B cell (primary cell): ENCODE measurements around the gene TSPYL1. TPM values are rescaled to one million over a fixed set of nuclear protein-coding genes. Genes with fewer than 3 reads are reported as not detected.

ENCODE experiments used
- ATAC-seq: fragments of 200-7000 bp; cut with Tn5 transposase; one replicate; pipeline ENCODE4 v1.10.0; 2021; ENCODE audit warnings: low read depth, mild to moderate bottlenecking, moderate number of reproducible peaks, moderate library complexity
- CTCF ChIA-PET: fragments of 350-600 bp; sonication (Branson Sonifier 250); formaldehyde crosslinking; loops from one replicate; lab custom pipeline; 2021; ENCODE audit warnings: antibody characterized with exemption, inconsistent platforms; lab: Charles Lee
- POLR2A ChIA-PET: fragments of 350-600 bp; sonication (Branson Sonifier 250); formaldehyde crosslinking; loops from one replicate; lab custom pipeline; 2021; ENCODE audit warnings: antibody characterized with exemption; lab: Charles Lee
- DNase-seq: peaks from one replicate; pipeline ENCODE4 v3.0.0; 2013
- H2AFZ ChIP-seq: 2 replicates; pipeline ENCODE4 v1.6.1; 2012; ENCODE audit warnings: mild to moderate bottlenecking, low read depth, low read length; ENCODE audit not compliant: insufficient read depth, poor library complexity, severe bottlenecking
- H3K27ac ChIP-seq, 2 donors: 1 replicate in 1 of 2; 2 replicates in 1 of 2; pipeline ENCODE4 v1.5.1; 2012 to 2013; ENCODE audit warnings: low read length in 2 of 2, mild to moderate bottlenecking in 2 of 2, moderate library complexity in 1 of 2
- H3K27me3 ChIP-seq, 4 experiments: fragments of 200-600 bp in 1 of 4; sonication (generic) in 1 of 4; replicated peaks in 1 of 4; 1 replicate in 2 of 4; 2 replicates in 2 of 4; pipeline versions ENCODE4 v1.6.1 to v1.7.0; 2013 to 2016; ENCODE audit warnings: low read length in 3 of 4, mild to moderate bottlenecking in 2 of 4, mixed read lengths in 1 of 4, moderate library complexity in 1 of 4; ENCODE audit not compliant: insufficient read depth in 4 of 4, control insufficient read depth in 3 of 4; ENCODE audit errors: control extremely low read depth in 1 of 4
- H3K36me3 ChIP-seq, 2 experiments: replicated peaks in 1 of 2; 1 replicate in 1 of 2; 2 replicates in 1 of 2; pipeline versions ENCODE4 v1.6.1 to v1.7.1; 2013; ENCODE audit warnings: low read length in 1 of 2; ENCODE audit not compliant: insufficient read depth in 2 of 2, control insufficient read depth in 1 of 2; ENCODE audit errors: control extremely low read depth in 1 of 2, extremely low read depth in 1 of 2
- H3K4me1 ChIP-seq, 2 donors: fragments of 200-600 bp in 1 of 2; sonication (generic) in 1 of 2; 1 replicate in 1 of 2; 2 replicates in 1 of 2; pipeline versions ENCODE4 v1.5.1 to v1.6.1; 2013 to 2017; ENCODE audit warnings: low read length in 2 of 2; ENCODE audit not compliant: control insufficient read depth in 2 of 2, insufficient read depth in 2 of 2
- H3K4me2 ChIP-seq: replicated peaks from 2 replicates; pipeline ENCODE3; 2012; ENCODE audit warnings: mild to moderate bottlenecking, low read depth, low read length; ENCODE audit not compliant: poor library complexity, severe bottlenecking
- H3K4me3 ChIP-seq, 5 experiments: fragments of 200-600 bp in 1 of 5; sonication (generic) in 1 of 5; 1 replicate in 3 of 5; 2 replicates in 2 of 5; pipeline versions ENCODE4 v1.5.1 to v1.7.0; 2011 to 2016; ENCODE audit warnings: low read length in 4 of 5, mild to moderate bottlenecking in 4 of 5, low read depth in 2 of 5, control low read depth in 1 of 5, moderate library complexity in 1 of 5; ENCODE audit not compliant: insufficient read depth in 1 of 5; ENCODE audit errors: control extremely low read depth in 1 of 5, extremely low read depth in 1 of 5
- H3K79me2 ChIP-seq: fragments of 200-600 bp; sonication (generic); one replicate; pipeline ENCODE4 v1.6.0; 2016; ENCODE audit warnings: low read length; ENCODE audit not compliant: control insufficient read depth, insufficient read depth
- H3K9ac ChIP-seq: fragments of 200-600 bp; sonication (generic); 2 replicates; pipeline ENCODE4 v1.6.1; 2017; ENCODE audit warnings: mild to moderate bottlenecking, low read length, moderate library complexity
- H3K9me3 ChIP-seq, 3 donors: one replicate each; pipeline versions ENCODE4 v1.6.1 to v1.7.1; 2013; ENCODE audit warnings: low read length in 2 of 3; ENCODE audit not compliant: control insufficient read depth in 2 of 3, insufficient read depth in 1 of 3; ENCODE audit errors: control extremely low read depth in 1 of 3
- H4K20me1 ChIP-seq: 2 replicates; pipeline ENCODE4 v1.6.0; 2012; ENCODE audit warnings: mild to moderate bottlenecking, low read length; ENCODE audit not compliant: insufficient read depth, control insufficient read depth, poor library complexity, severe bottlenecking
- H3K27ac Mint-ChIP-seq: one replicate; pipeline ENCODE4 v1.8.0; 2021; ENCODE audit warnings: mixed read lengths
- H3K27me3 Mint-ChIP-seq: one replicate; pipeline ENCODE4 v1.8.0; 2021; ENCODE audit warnings: mixed read lengths
- H3K4me1 Mint-ChIP-seq: one replicate; pipeline ENCODE4 v1.8.0; 2021; ENCODE audit warnings: mixed read lengths
- H3K4me3 Mint-ChIP-seq: one replicate; pipeline ENCODE4 v1.8.0; 2021; ENCODE audit warnings: mixed read lengths
- H3K9me3 Mint-ChIP-seq: one replicate; pipeline ENCODE4 v1.8.0; 2022; ENCODE audit warnings: mixed read lengths; ENCODE audit not compliant: insufficient read depth
- CTCF ChIP-seq: fragments of 200-600 bp; IDR thresholded peaks from one replicate; pipeline ENCODE4 v1.8.0; 2022; ENCODE audit warnings: antibody characterized with exemption, mild to moderate bottlenecking
- EZH2 ChIP-seq: IDR thresholded peaks from 2 replicates; pipeline ENCODE4 v1.6.1; 2012; ENCODE audit warnings: borderline replicate concordance, low read depth, mild to moderate bottlenecking, moderate library complexity, low read length; ENCODE audit not compliant: insufficient read depth, poor library complexity, severe bottlenecking
- whole genome bisulfite sequencing: methylation state at CpG from one replicate; pipeline ENCODE4 v1.1.5; 2013; ENCODE audit warnings: missing lambda C conversion rate; ENCODE audit not compliant: insufficient coverage; 5-methylcytosine and 5-hydroxymethylcytosine counted together
- intact Hi-C: fragments of 100-400 bp; cut with micrococcal nuclease; formaldehyde crosslinking; loops from one replicate; pipeline ENCODE4 v1.10.0; 2022
- polyA plus RNA-seq: library from polyadenylated mRNA; depleted of rRNA; stranded (reverse); fragments of >200 nt; gene quantifications from 2 replicates; pipeline ENCODE4 v1.2.3, GENCODE V29; 2012
- total RNA-seq, 2 donors: library from RNA; stranded (reverse); fragments of 120-200 nt in 1 of 2; gene quantifications; 1 replicate in 1 of 2; 2 replicates in 1 of 2; pipeline versions ENCODE4 v1.2.3 to v1.2.4, GENCODE V29; 2013 to 2022

The TSPYL1 gene
- total and polyA plus RNA-seq, 2 donors (not counting 1 experiment from before 2014, with no cell fraction given), result 93.3 to 101 TPM

- no peaks in the 10 kb centered on the region for H3K27me3 Mint-ChIP-seq
- POLR2A ChIA-PET, result no interaction called here
- CTCF ChIA-PET, result interaction anchor here (1.3 to 7.9 kb wide), 9 partner anchors 9 to 361 kb away, joined by 4 to 151 read pairs (median 14); no protein-coding TSS in a partner anchor
- Histone ChIP-seq H2AFZ (no peak overlapping the region), H3K79me2 (peaks cover 14% of the 10 kb centered on the region), H3K27me3 (no peaks in the 10 kb centered on the region), H3K4me1 (no peaks in the 10 kb centered on the region), H3K4me2 (no peak overlapping the region), H3K9ac (no peak overlapping the region), H3K36me3 (no peaks in the 10 kb centered on the region), H3K27ac (no peak overlapping the region), H3K4me3 (no peak overlapping the region), H4K20me1 (no peaks in the 10 kb centered on the region), H3K9me3 (no peaks in the 10 kb centered on the region)
- no peak for TF ChIP-seq CTCF
- no peak for TF ChIP-seq EZH2
- H3K9me3 Mint-ChIP-seq, result no peaks in the 10 kb centered on the region
- ATAC-seq, result no peak
- H3K4me1 Mint-ChIP-seq, result no peaks in the 10 kb centered on the region
- no peak overlapping the region for H3K27ac Mint-ChIP-seq
- intact Hi-C loops, result loop anchor here (5.0 kb wide), 2 partner anchors 152 to 357 kb away; no protein-coding TSS in a partner anchor
- no peak overlapping the region for H3K4me3 Mint-ChIP-seq
- no peak for DNase-seq
- WGBS, result no CpG with 5 or more reads among the region's 2 CpGs
Observed at GRCh38 chr6:116289876-116290275, 10.1 kb upstream of the TSPYL1 start.

DNA sequence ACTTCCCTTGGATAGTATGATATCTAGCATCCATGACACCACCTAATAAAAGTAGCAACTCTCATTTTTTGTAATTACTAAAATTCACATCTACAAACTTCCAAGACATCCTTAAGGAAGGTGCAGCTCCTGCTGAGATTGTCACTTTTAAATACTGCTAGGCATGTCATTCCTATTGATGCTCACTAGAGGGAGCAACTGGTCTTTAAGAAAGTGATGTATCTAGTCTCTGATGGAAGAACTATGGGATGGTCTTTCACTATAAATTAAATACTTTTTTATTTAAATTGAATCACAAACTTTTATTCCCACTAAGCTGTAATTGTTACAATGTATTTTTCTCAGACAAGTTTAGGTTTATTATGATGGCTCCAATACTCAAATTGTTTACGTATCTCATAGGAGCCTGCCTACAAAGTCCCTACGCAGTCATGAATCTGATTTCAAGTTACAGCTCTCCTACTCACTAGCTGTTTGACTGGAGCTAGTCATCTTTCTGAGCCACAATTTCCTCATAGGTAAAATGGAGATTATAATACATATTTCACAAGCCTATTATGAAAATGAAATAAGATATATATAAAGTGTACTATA, 8.1 kb upstream of the TSPYL1 start:
- H2AFZ ChIP-seq, result no peak overlapping the region
- Mint-ChIP-seq H3K9me3 (no peaks in the 10 kb centered on the region), H3K4me3 (no peak overlapping the region), H3K4me1 (peaks cover 5% of the 10 kb centered on the region), H3K27ac (no peak overlapping the region), H3K27me3 (no peaks in the 10 kb centered on the region)
- CTCF ChIA-PET, result interaction anchor here (0.6 to 7.9 kb wide), 72 partner anchors 9 to 401 kb away, joined by 3 to 151 read pairs (median 5); partner anchors contain the start of genes CALHM4, CALHM5, RWDD1 and TSPYL1
- H3K9me3 ChIP-seq, result no peaks in the 10 kb centered on the region
- peaks cover 21% of the 10 kb centered on the region for H3K79me2 ChIP-seq
- H3K27ac ChIP-seq, result no peak overlapping the region
- DNase-seq (peak; percentile 67), ATAC-seq (peak; percentile 76)
- H3K27me3 ChIP-seq, result no peaks in the 10 kb centered on the region
- H3K4me1 ChIP-seq, result no peaks in the 10 kb centered on the region
- no peak for TF ChIP-seq EZH2
- TF ChIP-seq CTCF, result peak; percentile 99
- no peaks in the 10 kb centered on the region for H4K20me1 ChIP-seq
- no peak overlapping the region for H3K4me3 ChIP-seq
- H3K36me3 ChIP-seq, result no peaks in the 10 kb centered on the region
- no peak overlapping the region for H3K9ac ChIP-seq
- H3K4me2 ChIP-seq, result no peak overlapping the region
- intact Hi-C loops, result loop anchor here (1.0 to 5.0 kb wide), 4 partner anchors 155 to 360 kb away; no protein-coding TSS in a partner anchor
- POLR2A ChIA-PET, result no interaction called here
- WGBS, result no CpG with 5 or more reads among the region's 2 CpGs
